B cell (primary cell): Measurements from ENCODE around the gene SLC16A14. TPM values are rescaled to one million over a fixed set of nuclear protein-coding genes. Genes with fewer than 3 reads are reported as not detected.

Experiments
- ATAC-seq: fragments of 200-7000 bp; cut with Tn5 transposase; one replicate; pipeline ENCODE4 v1.10.0; 2021; ENCODE audit warnings: low read depth, mild to moderate bottlenecking, moderate number of reproducible peaks, moderate library complexity
- CTCF ChIA-PET: fragments of 350-600 bp; sonication (Branson Sonifier 250); formaldehyde crosslinking; loops from one replicate; lab custom pipeline; 2021; ENCODE audit warnings: antibody characterized with exemption, inconsistent platforms; lab: Charles Lee
- POLR2A ChIA-PET: fragments of 350-600 bp; sonication (Branson Sonifier 250); formaldehyde crosslinking; loops from one replicate; lab custom pipeline; 2021; ENCODE audit warnings: antibody characterized with exemption; lab: Charles Lee
- DNase-seq: peaks from one replicate; pipeline ENCODE4 v3.0.0; 2013
- H2AFZ ChIP-seq: 2 replicates; pipeline ENCODE4 v1.6.1; 2012; ENCODE audit warnings: mild to moderate bottlenecking, low read depth, low read length; ENCODE audit not compliant: insufficient read depth, poor library complexity, severe bottlenecking
- H3K27ac ChIP-seq, 2 donors: 1 replicate in 1 of 2; 2 replicates in 1 of 2; pipeline ENCODE4 v1.5.1; 2012 to 2013; ENCODE audit warnings: low read length in 2 of 2, mild to moderate bottlenecking in 2 of 2, moderate library complexity in 1 of 2
- H3K27me3 ChIP-seq, 4 experiments: fragments of 200-600 bp in 1 of 4; sonication (generic) in 1 of 4; replicated peaks in 1 of 4; 1 replicate in 2 of 4; 2 replicates in 2 of 4; pipeline versions ENCODE4 v1.6.1 to v1.7.0; 2013 to 2016; ENCODE audit warnings: low read length in 3 of 4, mild to moderate bottlenecking in 2 of 4, mixed read lengths in 1 of 4, moderate library complexity in 1 of 4; ENCODE audit not compliant: insufficient read depth in 4 of 4, control insufficient read depth in 3 of 4; ENCODE audit errors: control extremely low read depth in 1 of 4
- H3K36me3 ChIP-seq, 2 experiments: replicated peaks in 1 of 2; 1 replicate in 1 of 2; 2 replicates in 1 of 2; pipeline versions ENCODE4 v1.6.1 to v1.7.1; 2013; ENCODE audit warnings: low read length in 1 of 2; ENCODE audit not compliant: insufficient read depth in 2 of 2, control insufficient read depth in 1 of 2; ENCODE audit errors: control extremely low read depth in 1 of 2, extremely low read depth in 1 of 2
- H3K4me1 ChIP-seq, 2 donors: fragments of 200-600 bp in 1 of 2; sonication (generic) in 1 of 2; 1 replicate in 1 of 2; 2 replicates in 1 of 2; pipeline versions ENCODE4 v1.5.1 to v1.6.1; 2013 to 2017; ENCODE audit warnings: low read length in 2 of 2; ENCODE audit not compliant: control insufficient read depth in 2 of 2, insufficient read depth in 2 of 2
- H3K4me2 ChIP-seq: replicated peaks from 2 replicates; pipeline ENCODE3; 2012; ENCODE audit warnings: mild to moderate bottlenecking, low read depth, low read length; ENCODE audit not compliant: poor library complexity, severe bottlenecking
- H3K4me3 ChIP-seq, 5 experiments: fragments of 200-600 bp in 1 of 5; sonication (generic) in 1 of 5; 1 replicate in 3 of 5; 2 replicates in 2 of 5; pipeline versions ENCODE4 v1.5.1 to v1.7.0; 2011 to 2016; ENCODE audit warnings: low read length in 4 of 5, mild to moderate bottlenecking in 4 of 5, low read depth in 2 of 5, control low read depth in 1 of 5, moderate library complexity in 1 of 5; ENCODE audit not compliant: insufficient read depth in 1 of 5; ENCODE audit errors: control extremely low read depth in 1 of 5, extremely low read depth in 1 of 5
- H3K79me2 ChIP-seq: fragments of 200-600 bp; sonication (generic); one replicate; pipeline ENCODE4 v1.6.0; 2016; ENCODE audit warnings: low read length; ENCODE audit not compliant: control insufficient read depth, insufficient read depth
- H3K9ac ChIP-seq: fragments of 200-600 bp; sonication (generic); 2 replicates; pipeline ENCODE4 v1.6.1; 2017; ENCODE audit warnings: mild to moderate bottlenecking, low read length, moderate library complexity
- H3K9me3 ChIP-seq, 3 donors: one replicate each; pipeline versions ENCODE4 v1.6.1 to v1.7.1; 2013; ENCODE audit warnings: low read length in 2 of 3; ENCODE audit not compliant: control insufficient read depth in 2 of 3, insufficient read depth in 1 of 3; ENCODE audit errors: control extremely low read depth in 1 of 3
- H4K20me1 ChIP-seq: 2 replicates; pipeline ENCODE4 v1.6.0; 2012; ENCODE audit warnings: mild to moderate bottlenecking, low read length; ENCODE audit not compliant: insufficient read depth, control insufficient read depth, poor library complexity, severe bottlenecking
- H3K27ac Mint-ChIP-seq: one replicate; pipeline ENCODE4 v1.8.0; 2021; ENCODE audit warnings: mixed read lengths
- H3K27me3 Mint-ChIP-seq: one replicate; pipeline ENCODE4 v1.8.0; 2021; ENCODE audit warnings: mixed read lengths
- H3K4me1 Mint-ChIP-seq: one replicate; pipeline ENCODE4 v1.8.0; 2021; ENCODE audit warnings: mixed read lengths
- H3K4me3 Mint-ChIP-seq: one replicate; pipeline ENCODE4 v1.8.0; 2021; ENCODE audit warnings: mixed read lengths
- H3K9me3 Mint-ChIP-seq: one replicate; pipeline ENCODE4 v1.8.0; 2022; ENCODE audit warnings: mixed read lengths; ENCODE audit not compliant: insufficient read depth
- EZH2 ChIP-seq: IDR thresholded peaks from 2 replicates; pipeline ENCODE4 v1.6.1; 2012; ENCODE audit warnings: borderline replicate concordance, low read depth, mild to moderate bottlenecking, moderate library complexity, low read length; ENCODE audit not compliant: insufficient read depth, poor library complexity, severe bottlenecking
- WGBS: methylation state at CpG from one replicate; pipeline ENCODE4 v1.1.5; 2013; ENCODE audit warnings: missing lambda C conversion rate; ENCODE audit not compliant: insufficient coverage; 5-methylcytosine and 5-hydroxymethylcytosine counted together
- intact Hi-C: fragments of 100-400 bp; cut with micrococcal nuclease; formaldehyde crosslinking; loops from one replicate; pipeline ENCODE4 v1.10.0; 2022
- polyA plus RNA-seq: library from polyadenylated mRNA; depleted of rRNA; stranded (reverse); fragments of >200 nt; gene quantifications from 2 replicates; pipeline ENCODE4 v1.2.3, GENCODE V29; 2012
- total RNA-seq, 2 donors: library from RNA; stranded (reverse); fragments of 120-200 nt in 1 of 2; gene quantifications; 1 replicate in 1 of 2; 2 replicates in 1 of 2; pipeline versions ENCODE4 v1.2.3 to v1.2.4, GENCODE V29; 2013 to 2022
- TF ChIP-seq, protein P1 (sequence below): fragments of 200-600 bp; IDR thresholded peaks from one replicate; pipeline ENCODE4 v1.8.0; 2022; ENCODE audit warnings: antibody characterized with exemption, mild to moderate bottlenecking

Gene SLC16A14
- total and polyA plus RNA-seq, 2 donors (not counting 1 experiment from before 2014, with no cell fraction given): 0.18 to 2.4 TPM

GRCh38 chr2:230097841-230098240 is 29.1 kb upstream of the SLC16A14 start:
- Histone ChIP-seq H3K4me2 (no peak overlapping the region), H3K27ac (no peak overlapping the region), H3K27me3 (no peaks in the 10 kb centered on the region), H3K36me3 (no peaks in the 10 kb centered on the region), H3K9ac (no peak overlapping the region), H3K79me2 (no peaks in the 10 kb centered on the region), H3K4me1 (no peaks in the 10 kb centered on the region), H2AFZ (no peak overlapping the region), H4K20me1 (no peaks in the 10 kb centered on the region), H3K9me3 (peaks cover 0 to 2% (median 0%) of the 10 kb centered on the region in 3 donors), H3K4me3 (no peak overlapping the region)
- Mint-ChIP-seq H3K4me1 (no peaks in the 10 kb centered on the region), H3K4me3 (no peak overlapping the region), H3K9me3 (peaks cover 18% of the 10 kb centered on the region), H3K27me3 (peaks cover 5% of the 10 kb centered on the region), H3K27ac (no peak overlapping the region)
- CTCF ChIA-PET: no interaction called here
- WGBS: no CpG with 5 or more reads among the region's 2 CpGs
- ATAC-seq (no peak), DNase-seq (no peak)
- TF ChIP-seq, protein P1, sequence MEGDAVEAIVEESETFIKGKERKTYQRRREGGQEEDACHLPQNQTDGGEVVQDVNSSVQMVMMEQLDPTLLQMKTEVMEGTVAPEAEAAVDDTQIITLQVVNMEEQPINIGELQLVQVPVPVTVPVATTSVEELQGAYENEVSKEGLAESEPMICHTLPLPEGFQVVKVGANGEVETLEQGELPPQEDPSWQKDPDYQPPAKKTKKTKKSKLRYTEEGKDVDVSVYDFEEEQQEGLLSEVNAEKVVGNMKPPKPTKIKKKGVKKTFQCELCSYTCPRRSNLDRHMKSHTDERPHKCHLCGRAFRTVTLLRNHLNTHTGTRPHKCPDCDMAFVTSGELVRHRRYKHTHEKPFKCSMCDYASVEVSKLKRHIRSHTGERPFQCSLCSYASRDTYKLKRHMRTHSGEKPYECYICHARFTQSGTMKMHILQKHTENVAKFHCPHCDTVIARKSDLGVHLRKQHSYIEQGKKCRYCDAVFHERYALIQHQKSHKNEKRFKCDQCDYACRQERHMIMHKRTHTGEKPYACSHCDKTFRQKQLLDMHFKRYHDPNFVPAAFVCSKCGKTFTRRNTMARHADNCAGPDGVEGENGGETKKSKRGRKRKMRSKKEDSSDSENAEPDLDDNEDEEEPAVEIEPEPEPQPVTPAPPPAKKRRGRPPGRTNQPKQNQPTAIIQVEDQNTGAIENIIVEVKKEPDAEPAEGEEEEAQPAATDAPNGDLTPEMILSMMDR: no peak
- no peak for TF ChIP-seq EZH2
- intact Hi-C loops: no loop called here
- POLR2A ChIA-PET: no interaction called here

GRCh38 chr2:230097424-230097823 is 28.7 kb upstream of the SLC16A14 start:
- H3K79me2 ChIP-seq: no peaks in the 10 kb centered on the region
- no peaks in the 10 kb centered on the region for H3K4me1 Mint-ChIP-seq
- no peak overlapping the region for H3K4me2 ChIP-seq
- no peak overlapping the region for H3K4me3 ChIP-seq
- H3K9ac ChIP-seq: no peak overlapping the region
- no peak overlapping the region for H2AFZ ChIP-seq
- TF ChIP-seq, protein P1: no peak
- TF ChIP-seq EZH2: no peak
- H4K20me1 ChIP-seq: no peaks in the 10 kb centered on the region
- no peak overlapping the region for H3K27ac ChIP-seq
- ATAC-seq (no peak), DNase-seq (no peak)
- CTCF ChIA-PET: no interaction called here
- peaks cover 0 to 2% (median 0%) of the 10 kb centered on the region in 3 donors for H3K9me3 ChIP-seq
- H3K9me3 Mint-ChIP-seq: peaks cover 16% of the 10 kb centered on the region
- no peaks in the 10 kb centered on the region for H3K36me3 ChIP-seq
- WGBS: no CpG with 5 or more reads among the region's 3 CpGs
- H3K27me3 Mint-ChIP-seq: peaks cover 5% of the 10 kb centered on the region
- intact Hi-C loops: no loop called here
- no peak overlapping the region for H3K4me3 Mint-ChIP-seq
- no peaks in the 10 kb centered on the region for H3K27me3 ChIP-seq
- POLR2A ChIA-PET: no interaction called here
- no peaks in the 10 kb centered on the region for H3K4me1 ChIP-seq
- no peak overlapping the region for H3K27ac Mint-ChIP-seq
